ENCODE results near the gene SLC45A2. TPM values are rescaled to one million over a fixed set of nuclear protein-coding genes. Genes with fewer than 3 reads are reported as not detected.

The SLC45A2 gene
- total and polyA plus RNA-seq, 2 of the 8 experiments (the other 6 are each of a cell fraction or from before 2014, with no cell fraction given) = 0.09 TPM; not detected in 1

DNA sequence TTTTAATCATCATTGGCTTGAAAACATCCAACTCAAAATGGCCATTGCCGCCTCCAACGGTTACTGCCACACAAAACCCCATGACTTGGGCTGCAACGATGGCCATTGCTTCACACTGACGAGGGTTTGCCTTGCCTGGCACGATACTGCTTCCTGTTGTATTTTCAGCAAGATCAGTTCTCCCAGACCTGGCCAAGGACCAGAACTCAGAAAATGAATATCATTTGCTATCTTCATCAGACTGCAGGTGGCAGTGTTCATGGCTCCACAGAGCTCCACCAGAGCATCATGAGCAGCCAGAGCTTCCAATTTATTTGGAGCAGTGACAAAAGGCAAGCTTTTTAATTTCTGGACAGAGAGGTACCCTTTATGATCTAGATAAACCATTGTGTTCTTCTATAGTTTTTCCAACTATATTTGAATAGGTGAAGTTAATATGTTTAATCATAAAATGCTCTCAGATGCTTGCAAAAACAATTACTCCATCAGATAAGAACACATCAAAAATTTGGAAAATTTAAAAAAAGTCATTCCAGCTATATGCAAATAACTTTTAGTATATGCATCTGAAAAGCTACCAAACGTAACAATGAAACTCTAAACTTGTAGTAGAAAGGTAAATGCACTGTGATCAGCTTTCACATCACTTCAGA is 13.0 kb upstream of the SLC45A2 start:
- H2BK5ac ChIP-seq (ENCODE audit: low read depth, low read length) = no peak overlapping the region
- no peak overlapping the region for H2BK120ac ChIP-seq (replicated peaks; ENCODE audit: low read depth, low read length)
- peaks cover 0 to 4% (median 0%) of the 10 kb centered on the region in 4 experiments; a peak in 1 of 8 replicates for H3K36me3 ChIP-seq (ENCODE audit: control insufficient read depth in 2 of 4, insufficient read depth in 4 of 4, low read length in 3 of 4)
- ChIA-PET CTCF (ENCODE audit: partially characterized antibody) (interaction anchor here (0.5 to 4.4 kb wide), 24 partner anchors 8 to 531 kb away, joined by 3 to 22 read pairs (median 4); partner anchors contain the start of gene C1QTNF3), POLR2A (ENCODE audit: partially characterized antibody) (interaction anchor here (0.6 to 1.1 kb wide), 3 partner anchors 11 to 75 kb away, joined by 3 to 4 read pairs (median 3); partner anchors contain the start of gene AMACR)
- no peak overlapping the region for H2AFZ ChIP-seq (ENCODE audit: low read length)
- no peak overlapping the region for H3K23ac ChIP-seq (ENCODE audit: insufficient read length)
- no peaks in the 10 kb centered on the region for H3K79me2 ChIP-seq (ENCODE audit: control insufficient read depth in 1 of 2, insufficient read depth in 2 of 2, low read length in 2 of 2)
- no peak overlapping the region for H4K8ac ChIP-seq (ENCODE audit: extremely low read depth, insufficient read depth, low read length)
- H2BK15ac ChIP-seq (ENCODE audit: low read length) = no peak overlapping the region
- H3K9me3 ChIP-seq (ENCODE audit: insufficient read depth in 2 of 2, low read depth in 1 of 2, low read length in 1 of 2) = no peaks in the 10 kb centered on the region
- no peak for DNase-seq (ENCODE audit: low read depth in 1 of 2, low spot score in 2 of 2)
- no peak overlapping the region for H3K4me2 ChIP-seq (ENCODE audit: insufficient read depth in 1 of 2, low read depth in 2 of 2, low read length in 2 of 2)
- WGBS, 2 experiments (ENCODE audit: extremely low coverage in 1 of 2, insufficient coverage in 1 of 2, insufficient read length in 1 of 2, insufficient replicate concordance in 2 of 2, low coverage in 1 of 2, low lambda C conversion rate in 2 of 2, missing lambda C conversion rate in 1 of 2) = 74% methylated on average over 6 of the region's 6 CpGs; no CpG with 5 or more reads in 1 of the 2 experiments
- H3K23me2 ChIP-seq (ENCODE audit: low read depth, low read length) = no peaks in the 10 kb centered on the region
- peaks cover 0 to 3% (median 1%) of the 10 kb centered on the region in 4 experiments; a peak in 2 of 7 replicates for H3K4me1 ChIP-seq (replicated peaks in 1 of 4; ENCODE audit: control insufficient read depth in 3 of 4, insufficient read depth in 4 of 4, low read length in 3 of 4)
- no peaks in the 10 kb centered on the region for H3K27me3 ChIP-seq (replicated peaks in 1 of 4; ENCODE audit: control insufficient read depth in 3 of 4, extremely low read depth in 1 of 4, insufficient read depth in 3 of 4, low read length in 3 of 4)
- no peaks in the 10 kb centered on the region for H4K20me1 ChIP-seq (replicated peaks in 1 of 2; ENCODE audit: control insufficient read depth in 1 of 2, insufficient read depth in 2 of 2, low read length in 2 of 2)
- no peak overlapping the region for H4K91ac ChIP-seq (replicated peaks; ENCODE audit: insufficient read length, low read length)
- no peaks in the 10 kb centered on the region for H3K79me1 ChIP-seq (ENCODE audit: low read depth, low read length)
- no peak overlapping the region for H3K14ac ChIP-seq (ENCODE audit: insufficient read length)
- no peak overlapping the region for H2BK20ac ChIP-seq (ENCODE audit: low read length)
- H4K5ac ChIP-seq (ENCODE audit: insufficient read length, low read depth, low read length) = no peak overlapping the region
- H3K18ac ChIP-seq (ENCODE audit: extremely low read depth, low read length) = no peak overlapping the region
- no peak overlapping the region for H3K4ac ChIP-seq (replicated peaks; ENCODE audit: insufficient read length, low read depth, low read length)
- no peak overlapping the region for H3K27ac ChIP-seq (ENCODE audit: low read depth, low read length)
- H2AK5ac ChIP-seq (ENCODE audit: low read depth, low read length) = no peak overlapping the region
- no peak overlapping the region for H3K56ac ChIP-seq (replicated peaks; ENCODE audit: insufficient read length, low read depth, low read length)
- FAIRE-seq = peak; percentile 71
- H3K9ac ChIP-seq (replicated peaks in 1 of 4; ENCODE audit: extremely low read depth in 1 of 4, low read depth in 3 of 4, low read length in 3 of 4) = no peak overlapping the region
- H2BK12ac ChIP-seq (ENCODE audit: low read depth, low read length) = no peak overlapping the region
- no peak overlapping the region for H3K4me3 ChIP-seq (ENCODE audit: extremely low read depth in 1 of 4, insufficient read depth in 2 of 4, low read depth in 3 of 4, low read length in 4 of 4)
- TF ChIP-seq POLR2AphosphoS5 (IDR thresholded peaks at IDR 0.05; ENCODE audit: low read depth, low read length) = no peak
- no peak for TF ChIP-seq CBX8 (IDR thresholded peaks at IDR 0.05; ENCODE audit: borderline replicate concordance, low read depth, low read length)
- TF ChIP-seq KDM5A (IDR thresholded peaks at IDR 0.05; ENCODE audit: low read length) = no peak
- no peak for TF ChIP-seq HDAC2 (IDR thresholded peaks at IDR 0.05; ENCODE audit: borderline replicate concordance in 1 of 2, low read depth in 2 of 2, low read length in 2 of 2)
- no peak for TF ChIP-seq RXRA (IDR thresholded peaks at IDR 0.05; ENCODE audit: insufficient read depth, low read depth, low read length)
- no peak for TF ChIP-seq NANOG (IDR thresholded peaks at IDR 0.05; ENCODE audit: insufficient read depth, low read depth, low read length, poor library complexity, severe bottlenecking)
- TF ChIP-seq SRF (IDR thresholded peaks at IDR 0.05; ENCODE audit: low read depth, low read length) = no peak
- no peak for TF ChIP-seq CTBP2 (IDR thresholded peaks at IDR 0.05; ENCODE audit: borderline replicate concordance, insufficient read depth, insufficient read length, low read length)
- TF ChIP-seq, protein P1, sequence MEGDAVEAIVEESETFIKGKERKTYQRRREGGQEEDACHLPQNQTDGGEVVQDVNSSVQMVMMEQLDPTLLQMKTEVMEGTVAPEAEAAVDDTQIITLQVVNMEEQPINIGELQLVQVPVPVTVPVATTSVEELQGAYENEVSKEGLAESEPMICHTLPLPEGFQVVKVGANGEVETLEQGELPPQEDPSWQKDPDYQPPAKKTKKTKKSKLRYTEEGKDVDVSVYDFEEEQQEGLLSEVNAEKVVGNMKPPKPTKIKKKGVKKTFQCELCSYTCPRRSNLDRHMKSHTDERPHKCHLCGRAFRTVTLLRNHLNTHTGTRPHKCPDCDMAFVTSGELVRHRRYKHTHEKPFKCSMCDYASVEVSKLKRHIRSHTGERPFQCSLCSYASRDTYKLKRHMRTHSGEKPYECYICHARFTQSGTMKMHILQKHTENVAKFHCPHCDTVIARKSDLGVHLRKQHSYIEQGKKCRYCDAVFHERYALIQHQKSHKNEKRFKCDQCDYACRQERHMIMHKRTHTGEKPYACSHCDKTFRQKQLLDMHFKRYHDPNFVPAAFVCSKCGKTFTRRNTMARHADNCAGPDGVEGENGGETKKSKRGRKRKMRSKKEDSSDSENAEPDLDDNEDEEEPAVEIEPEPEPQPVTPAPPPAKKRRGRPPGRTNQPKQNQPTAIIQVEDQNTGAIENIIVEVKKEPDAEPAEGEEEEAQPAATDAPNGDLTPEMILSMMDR (IDR thresholded peaks at IDR 0.05; ENCODE audit: control extremely low read depth in 1 of 3, insufficient read depth in 1 of 3, low read depth in 1 of 3, low read length in 3 of 3) = peak; percentile 1 to 69 (median 61)
